Measurements from ENCODE around the gene HDAC4. TPM values are rescaled to one million over a fixed set of nuclear protein-coding genes. Genes with fewer than 3 reads are reported as not detected.
"Not testable (repeated sequence)": the region's sequence is repeated elsewhere in the genome, so short reads cannot be mapped to it uniquely, and the experiment has no call there.

Gene HDAC4
- total and polyA plus RNA-seq, 4 donors = 6.8 to 75.5 (median 30.2) TPM

- Histone ChIP-seq H3K4me1 (ENCODE audit: control insufficient read depth in 1 of 2, insufficient read depth in 2 of 2, low read length in 2 of 2) (no peaks in the 10 kb centered on the region), H3K4me3 (ENCODE audit: low read length in 2 of 2) (no peak overlapping the region), H3K36me3 (ENCODE audit: control insufficient read depth in 1 of 2, insufficient read depth in 2 of 2, low read length in 1 of 2) (no peaks in the 10 kb centered on the region), H3K27ac (ENCODE audit: low read depth in 1 of 2, low read length in 2 of 2) (no peak overlapping the region), H3K27me3 (ENCODE audit: control insufficient read depth in 1 of 2, insufficient read depth in 2 of 2, low read length in 1 of 2) (no peaks in the 10 kb centered on the region), H3K9me3 (ENCODE audit: control insufficient read depth, low read length) (no peaks in the 10 kb centered on the region)
- ATAC-seq (ENCODE audit: low FRiP score) (no peak), DNase-seq (no peak)
- WGBS, 2 donors = 76 to 78% methylated on average over 10 of the region's 10 CpGs
- intact Hi-C loops (cut with DNase I) = no loop called here
Observed at GRCh38 chr2:239042046-239042445, 358.8 kb downstream of the HDAC4 start.

- intact Hi-C loops (cut with DNase I) = no loop called here
- DNase-seq (peak in 1 of 2 donors; percentile 62), ATAC-seq (ENCODE audit: low FRiP score) (no peak)
- no peaks in the 10 kb centered on the region for H3K4me1 ChIP-seq (ENCODE audit: control insufficient read depth in 1 of 2, insufficient read depth in 2 of 2, low read length in 2 of 2)
- H3K9me3 ChIP-seq (ENCODE audit: control insufficient read depth, low read length) = no peaks in the 10 kb centered on the region
- H3K27me3 ChIP-seq (ENCODE audit: control insufficient read depth in 1 of 2, insufficient read depth in 2 of 2, low read length in 1 of 2) = no peaks in the 10 kb centered on the region
- H3K27ac ChIP-seq (ENCODE audit: low read depth in 1 of 2, low read length in 2 of 2) = no peak overlapping the region
- H3K4me3 ChIP-seq (ENCODE audit: low read length in 2 of 2) = no peak overlapping the region
- no peaks in the 10 kb centered on the region for H3K36me3 ChIP-seq (ENCODE audit: control insufficient read depth in 1 of 2, insufficient read depth in 2 of 2, low read length in 1 of 2)
- 88 to 91% methylated on average over 14 of the region's 14 CpGs for WGBS, 2 donors
Observed at GRCh38 chr2:239041062-239041461, 359.8 kb downstream of the HDAC4 start.

GRCh38 chr2:239040152-239040761 lies 360.6 kb downstream of the HDAC4 start:
- 84 to 85% methylated on average over 15 of the region's 15 CpGs for WGBS, 2 donors
- ATAC-seq (ENCODE audit: low FRiP score) = no peak

DNA sequence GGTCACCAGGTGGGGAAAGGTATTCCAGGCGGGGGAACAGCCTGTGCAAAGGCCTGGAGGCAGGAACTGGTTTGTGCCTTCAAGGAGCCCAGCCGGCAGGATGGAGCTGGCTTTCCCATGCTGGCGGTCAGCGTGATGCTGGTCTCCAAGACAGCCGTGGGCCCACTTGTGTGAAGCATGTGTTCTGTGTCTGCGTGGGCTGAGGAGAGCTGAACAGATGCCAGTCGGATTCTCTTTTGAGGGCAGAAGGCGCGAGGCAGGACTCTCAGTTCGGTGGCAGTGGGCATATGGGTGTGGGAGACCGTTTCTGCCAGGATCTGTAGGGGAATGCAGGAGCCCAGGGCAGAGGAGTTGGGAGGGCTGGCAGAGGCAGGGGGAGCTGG lies 361.4 kb downstream of the HDAC4 start:
- Histone ChIP-seq H3K36me3 (ENCODE audit: control insufficient read depth in 1 of 2, insufficient read depth in 2 of 2, low read length in 1 of 2) (no peaks in the 10 kb centered on the region), H3K27me3 (ENCODE audit: control insufficient read depth in 1 of 2, insufficient read depth in 2 of 2, low read length in 1 of 2) (no peaks in the 10 kb centered on the region), H3K9me3 (ENCODE audit: control insufficient read depth, low read length) (no peaks in the 10 kb centered on the region), H3K27ac (ENCODE audit: low read depth in 1 of 2, low read length in 2 of 2) (no peak overlapping the region), H3K4me1 (ENCODE audit: control insufficient read depth in 1 of 2, insufficient read depth in 2 of 2, low read length in 2 of 2) (no peaks in the 10 kb centered on the region), H3K4me3 (ENCODE audit: low read length in 2 of 2) (no peak overlapping the region)
- 81 to 83% methylated on average over 11 of the region's 11 CpGs for WGBS, 2 donors
- no peak for ATAC-seq (ENCODE audit: low FRiP score)
- intact Hi-C loops (cut with DNase I) = loop anchor here (5.0 to 10.0 kb wide), 2 partner anchors 68 to 955 kb away; no protein-coding TSS in a partner anchor
- DNase-seq = peak in 1 of 2 donors; percentile 65

More at GRCh38 chr2:239040152-239040761, 360.6 kb downstream of the HDAC4 start:
- H3K4me3 ChIP-seq (ENCODE audit: low read length in 2 of 2) = no peak overlapping the region
- H3K27ac ChIP-seq (ENCODE audit: low read depth in 1 of 2, low read length in 2 of 2) = no peak overlapping the region
- H3K36me3 ChIP-seq (ENCODE audit: control insufficient read depth in 1 of 2, insufficient read depth in 2 of 2, low read length in 1 of 2) = no peaks in the 10 kb centered on the region
- intact Hi-C loops (cut with DNase I) = no loop called here
- peak in 1 of 2 donors; percentile 70 for DNase-seq
- no peaks in the 10 kb centered on the region for H3K9me3 ChIP-seq (ENCODE audit: control insufficient read depth, low read length)
- no peaks in the 10 kb centered on the region for H3K4me1 ChIP-seq (ENCODE audit: control insufficient read depth in 1 of 2, insufficient read depth in 2 of 2, low read length in 2 of 2)
- no peaks in the 10 kb centered on the region for H3K27me3 ChIP-seq (ENCODE audit: control insufficient read depth in 1 of 2, insufficient read depth in 2 of 2, low read length in 1 of 2)

GRCh38 chr2:239038773-239039478 lies 361.9 kb downstream of the HDAC4 start:
- no peaks in the 10 kb centered on the region for H3K36me3 ChIP-seq (ENCODE audit: control insufficient read depth in 1 of 2, insufficient read depth in 2 of 2, low read length in 1 of 2)
- no peak for DNase-seq
- no peak overlapping the region for H3K4me3 ChIP-seq (ENCODE audit: low read length in 2 of 2)
- H3K27me3 ChIP-seq (ENCODE audit: control insufficient read depth in 1 of 2, insufficient read depth in 2 of 2, low read length in 1 of 2) = no peaks in the 10 kb centered on the region
- WGBS, 2 donors = 83 to 87% methylated on average over 14 of the region's 14 CpGs
- intact Hi-C loops (cut with DNase I) = loop anchor here (5.0 to 10.0 kb wide), 2 partner anchors 68 to 956 kb away; no protein-coding TSS in a partner anchor
- no peaks in the 10 kb centered on the region for H3K4me1 ChIP-seq (ENCODE audit: control insufficient read depth in 1 of 2, insufficient read depth in 2 of 2, low read length in 2 of 2)
- H3K27ac ChIP-seq (ENCODE audit: low read depth in 1 of 2, low read length in 2 of 2) = no peak overlapping the region
- no peaks in the 10 kb centered on the region for H3K9me3 ChIP-seq (ENCODE audit: control insufficient read depth, low read length)
- ATAC-seq (ENCODE audit: low FRiP score) = no peak

- not testable (repeated sequence) for H3K36me3 ChIP-seq (ENCODE audit: control insufficient read depth in 1 of 2, insufficient read depth in 2 of 2, low read length in 1 of 2); ATAC-seq (ENCODE audit: low FRiP score); H3K9me3 ChIP-seq (ENCODE audit: control insufficient read depth, low read length); DNase-seq; H3K27me3 ChIP-seq (ENCODE audit: control insufficient read depth in 1 of 2, insufficient read depth in 2 of 2, low read length in 1 of 2); H3K27ac ChIP-seq (ENCODE audit: low read depth in 1 of 2, low read length in 2 of 2); H3K4me3 ChIP-seq (ENCODE audit: low read length in 2 of 2); H3K4me1 ChIP-seq (ENCODE audit: control insufficient read depth in 1 of 2, insufficient read depth in 2 of 2, low read length in 2 of 2)
- intact Hi-C loops (cut with DNase I) = loop anchor here (5.0 to 10.0 kb wide), 2 partner anchors 69 to 957 kb away; no protein-coding TSS in a partner anchor
- 93 to 94% methylated on average over 10 to 13 of the region's 13 CpGs for WGBS, 2 donors
Observed at GRCh38 chr2:239038284-239038683, 362.5 kb downstream of the HDAC4 start.

DNA sequence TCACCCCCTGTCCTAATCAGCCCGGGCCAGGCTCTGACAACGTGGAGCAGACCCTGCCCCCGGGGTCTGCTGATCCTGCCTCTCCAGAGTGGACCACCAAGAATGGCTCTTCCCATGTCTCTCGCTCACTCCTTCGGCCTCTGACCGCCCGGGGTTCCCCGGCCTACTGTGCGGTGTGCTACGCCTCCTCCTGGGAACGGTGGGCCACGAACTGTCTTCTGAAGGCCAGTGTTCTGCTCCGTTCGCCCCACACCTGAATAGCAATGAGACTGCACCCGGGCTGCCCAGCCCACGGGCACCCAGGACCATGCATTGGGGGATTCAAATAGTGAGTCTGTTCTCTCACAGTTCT lies 363.3 kb downstream of the HDAC4 start:
- no peak for ATAC-seq (ENCODE audit: low FRiP score)
- Histone ChIP-seq H3K27ac (ENCODE audit: low read depth in 1 of 2, low read length in 2 of 2) (no peak overlapping the region), H3K36me3 (ENCODE audit: control insufficient read depth in 1 of 2, insufficient read depth in 2 of 2, low read length in 1 of 2) (no peaks in the 10 kb centered on the region), H3K4me3 (ENCODE audit: low read length in 2 of 2) (no peak overlapping the region), H3K4me1 (ENCODE audit: control insufficient read depth in 1 of 2, insufficient read depth in 2 of 2, low read length in 2 of 2) (no peaks in the 10 kb centered on the region), H3K27me3 (ENCODE audit: control insufficient read depth in 1 of 2, insufficient read depth in 2 of 2, low read length in 1 of 2) (no peaks in the 10 kb centered on the region), H3K9me3 (ENCODE audit: control insufficient read depth, low read length) (no peaks in the 10 kb centered on the region)
- intact Hi-C loops (cut with DNase I) = loop anchor here (5.0 to 10.0 kb wide), 2 partner anchors 70 to 957 kb away; no protein-coding TSS in a partner anchor
- 91 to 96% methylated on average over 16 of the region's 16 CpGs for WGBS, 2 donors
- DNase-seq = peak in 1 of 2 donors; percentile 55

GRCh38 chr2:239036819-239037558 lies 363.8 kb downstream of the HDAC4 start:
- peak in 1 of 2 donors; percentile 63 for DNase-seq
- intact Hi-C loops (cut with DNase I) = loop anchor here (5.0 to 10.0 kb wide), 2 partner anchors 70 to 958 kb away; no protein-coding TSS in a partner anchor
- 94 to 95% methylated on average over 21 of the region's 21 CpGs for WGBS, 2 donors
- Histone ChIP-seq H3K27ac (ENCODE audit: low read depth in 1 of 2, low read length in 2 of 2) (no peak overlapping the region), H3K4me1 (ENCODE audit: control insufficient read depth in 1 of 2, insufficient read depth in 2 of 2, low read length in 2 of 2) (no peaks in the 10 kb centered on the region), H3K9me3 (ENCODE audit: control insufficient read depth, low read length) (no peaks in the 10 kb centered on the region), H3K27me3 (ENCODE audit: control insufficient read depth in 1 of 2, insufficient read depth in 2 of 2, low read length in 1 of 2) (no peaks in the 10 kb centered on the region), H3K36me3 (ENCODE audit: control insufficient read depth in 1 of 2, insufficient read depth in 2 of 2, low read length in 1 of 2) (no peaks in the 10 kb centered on the region), H3K4me3 (ENCODE audit: low read length in 2 of 2) (no peak overlapping the region)
- no peak for ATAC-seq (ENCODE audit: low FRiP score)
